ENCODE measurements around the gene BABAM1. TPM values are rescaled to one million over a fixed set of nuclear protein-coding genes. Genes with fewer than 3 reads are reported as not detected.

Gene BABAM1
- polyA plus RNA-seq, 1 experiment = 122 TPM

DNA sequence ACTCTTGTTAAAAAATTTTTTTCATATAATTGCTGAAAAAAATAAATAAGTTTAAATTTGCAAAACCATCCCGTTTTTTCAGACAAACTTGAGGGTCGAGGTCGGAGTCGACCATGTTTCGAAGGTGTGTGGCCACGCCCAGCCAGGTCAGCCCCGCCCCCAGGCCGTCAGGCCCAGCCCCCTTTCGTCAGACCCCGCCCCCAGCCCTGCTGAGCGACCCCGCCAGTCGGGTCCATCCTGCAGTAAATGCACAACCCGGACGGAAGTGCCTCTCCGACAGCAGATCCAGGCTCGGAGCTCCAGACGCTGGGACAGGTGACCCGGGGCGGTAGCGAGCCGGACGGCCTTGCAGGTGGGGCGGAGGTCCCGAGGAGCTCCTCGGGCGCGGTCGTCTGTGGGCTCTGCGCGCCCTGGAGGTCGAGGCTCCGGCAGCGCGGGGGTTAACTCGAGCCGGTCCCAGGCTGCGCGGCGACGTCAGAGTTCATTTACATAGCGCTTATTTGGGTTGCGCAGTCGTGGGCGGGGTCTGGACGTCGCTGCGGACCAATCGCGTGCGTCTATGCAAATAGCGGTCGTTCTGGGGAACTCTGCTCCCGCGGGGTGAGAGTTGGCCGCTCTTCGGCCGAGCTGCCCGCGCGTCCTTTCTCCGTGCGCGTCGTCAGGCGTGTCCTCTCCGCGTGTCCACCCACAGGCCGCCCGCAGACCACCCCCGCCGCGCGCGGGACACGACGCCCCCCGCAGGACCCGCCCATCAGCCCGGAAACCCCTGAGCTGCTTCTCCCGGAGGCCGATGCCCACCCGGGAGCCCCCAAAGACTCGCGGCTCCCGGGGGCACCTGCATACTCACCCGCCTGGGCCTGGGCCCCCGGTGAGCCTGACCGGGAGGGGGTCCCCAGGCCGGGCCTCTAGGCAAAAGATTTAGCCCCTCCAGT is 41.0 kb upstream of the BABAM1 start, which contains the start of gene OCEL1:
Gene OCEL1, plus strand, starts transcription at position 225 of the 932 bp plus-strand sequence. Its CDS starts 22 bp downstream, at position 247.
- Histone ChIP-seq H3K4me3 (ENCODE audit: low read depth, low read length) (peak within 1 kb of the TSS; percentile 86), H3K36me3 (ENCODE audit: control insufficient read depth, insufficient read depth, low read length) (peaks cover 15% of the 10 kb centered on the region), H3K27me3 (ENCODE audit: control insufficient read depth, insufficient read depth, low read length) (no peaks in the 10 kb centered on the region)
- TF ChIP-seq, protein P1, sequence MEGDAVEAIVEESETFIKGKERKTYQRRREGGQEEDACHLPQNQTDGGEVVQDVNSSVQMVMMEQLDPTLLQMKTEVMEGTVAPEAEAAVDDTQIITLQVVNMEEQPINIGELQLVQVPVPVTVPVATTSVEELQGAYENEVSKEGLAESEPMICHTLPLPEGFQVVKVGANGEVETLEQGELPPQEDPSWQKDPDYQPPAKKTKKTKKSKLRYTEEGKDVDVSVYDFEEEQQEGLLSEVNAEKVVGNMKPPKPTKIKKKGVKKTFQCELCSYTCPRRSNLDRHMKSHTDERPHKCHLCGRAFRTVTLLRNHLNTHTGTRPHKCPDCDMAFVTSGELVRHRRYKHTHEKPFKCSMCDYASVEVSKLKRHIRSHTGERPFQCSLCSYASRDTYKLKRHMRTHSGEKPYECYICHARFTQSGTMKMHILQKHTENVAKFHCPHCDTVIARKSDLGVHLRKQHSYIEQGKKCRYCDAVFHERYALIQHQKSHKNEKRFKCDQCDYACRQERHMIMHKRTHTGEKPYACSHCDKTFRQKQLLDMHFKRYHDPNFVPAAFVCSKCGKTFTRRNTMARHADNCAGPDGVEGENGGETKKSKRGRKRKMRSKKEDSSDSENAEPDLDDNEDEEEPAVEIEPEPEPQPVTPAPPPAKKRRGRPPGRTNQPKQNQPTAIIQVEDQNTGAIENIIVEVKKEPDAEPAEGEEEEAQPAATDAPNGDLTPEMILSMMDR (IDR thresholded peaks at IDR 0.05; ENCODE audit: insufficient read depth, low read depth, low read length) = no peak
- POLR2A ChIA-PET = interaction anchor here (1.0 kb wide), 1 partner anchor 16 kb away, joined by 3 read pairs; no protein-coding TSS in a partner anchor
- CTCF ChIA-PET = interaction anchor here (0.9 to 2.3 kb wide), 6 partner anchors 10 to 56 kb away, joined by 3 to 6 read pairs (median 4); partner anchors contain the start of gene USE1
- peak; percentile 86 for DNase-seq (ENCODE audit: low read depth)

DNA sequence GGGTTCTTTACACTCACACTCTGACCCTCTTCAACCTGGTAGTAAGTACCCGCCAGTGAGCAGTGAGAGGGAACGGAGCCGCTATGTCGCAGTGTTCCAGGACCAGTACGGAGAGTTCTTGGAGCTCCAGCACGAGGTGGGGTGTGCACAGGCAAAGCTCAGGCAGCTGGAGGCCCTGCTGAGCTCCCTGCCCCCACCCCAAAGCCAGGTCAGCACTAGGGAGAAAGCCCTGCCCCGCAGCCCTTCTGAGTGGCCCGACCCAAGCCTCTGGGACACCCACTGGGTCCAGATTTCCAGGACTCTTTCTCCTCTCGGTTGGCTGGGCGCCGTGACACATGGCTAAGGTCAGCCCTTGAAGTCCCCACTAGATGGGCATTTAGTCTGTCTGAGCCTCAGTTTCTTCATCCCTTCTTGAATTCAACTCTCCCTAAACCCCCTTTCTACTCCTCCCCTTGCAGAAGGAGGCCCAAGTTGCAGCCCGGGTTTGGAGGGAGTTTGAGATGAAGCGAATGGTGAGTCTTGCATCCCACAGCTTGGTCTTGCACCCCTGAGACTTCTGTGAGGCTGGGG is 39.4 kb upstream of the BABAM1 start:
- no peak for DNase-seq (ENCODE audit: low read depth)
- CTCF ChIA-PET = interaction anchor here (0.6 to 1.4 kb wide), 2 partner anchors 17 to 128 kb away, joined by 3 to 4 read pairs; no protein-coding TSS in a partner anchor
- TF ChIP-seq, protein P1 (IDR thresholded peaks at IDR 0.05; ENCODE audit: insufficient read depth, low read depth, low read length) = no peak
- H3K4me3 ChIP-seq (ENCODE audit: low read depth, low read length) = no peak overlapping the region
- POLR2A ChIA-PET = no interaction called here
- no peaks in the 10 kb centered on the region for H3K27me3 ChIP-seq (ENCODE audit: control insufficient read depth, insufficient read depth, low read length)
- peaks cover 24% of the 10 kb centered on the region for H3K36me3 ChIP-seq (ENCODE audit: control insufficient read depth, insufficient read depth, low read length)

DNA sequence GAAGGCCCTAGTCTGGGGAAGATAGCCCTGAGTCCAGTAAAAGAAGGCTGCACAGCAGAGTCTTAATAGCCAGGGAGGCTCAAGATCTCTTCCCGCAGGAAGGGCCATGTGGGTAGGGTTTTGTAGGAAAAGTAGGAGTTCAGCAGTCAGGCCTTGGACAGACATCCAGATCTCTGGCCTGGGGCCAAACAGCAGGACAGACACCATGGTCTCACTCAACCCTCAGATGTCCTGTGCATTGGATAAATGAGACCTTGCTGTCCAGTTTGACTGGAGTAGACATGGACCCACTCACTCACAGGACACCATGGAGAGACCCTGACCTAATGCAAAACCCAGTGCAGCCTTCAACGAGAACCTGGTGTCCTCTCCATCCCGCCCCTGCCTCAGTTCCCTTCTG is 37.4 kb upstream of the BABAM1 start:
- ChIA-PET POLR2A (interaction anchor here (0.6 kb wide), 1 partner anchor 105 kb away, joined by 18 read pairs; no protein-coding TSS in a partner anchor), CTCF (interaction anchor here (1.5 kb wide), 1 partner anchor 25 kb away, joined by 6 read pairs; no protein-coding TSS in a partner anchor)
- H3K4me3 ChIP-seq (ENCODE audit: low read depth, low read length) = no peak overlapping the region
- no peak for DNase-seq (ENCODE audit: low read depth)
- peaks cover 30% of the 10 kb centered on the region for H3K36me3 ChIP-seq (ENCODE audit: control insufficient read depth, insufficient read depth, low read length)
- H3K27me3 ChIP-seq (ENCODE audit: control insufficient read depth, insufficient read depth, low read length) = no peaks in the 10 kb centered on the region
- TF ChIP-seq, protein P1 (IDR thresholded peaks at IDR 0.05; ENCODE audit: insufficient read depth, low read depth, low read length) = no peak

DNA sequence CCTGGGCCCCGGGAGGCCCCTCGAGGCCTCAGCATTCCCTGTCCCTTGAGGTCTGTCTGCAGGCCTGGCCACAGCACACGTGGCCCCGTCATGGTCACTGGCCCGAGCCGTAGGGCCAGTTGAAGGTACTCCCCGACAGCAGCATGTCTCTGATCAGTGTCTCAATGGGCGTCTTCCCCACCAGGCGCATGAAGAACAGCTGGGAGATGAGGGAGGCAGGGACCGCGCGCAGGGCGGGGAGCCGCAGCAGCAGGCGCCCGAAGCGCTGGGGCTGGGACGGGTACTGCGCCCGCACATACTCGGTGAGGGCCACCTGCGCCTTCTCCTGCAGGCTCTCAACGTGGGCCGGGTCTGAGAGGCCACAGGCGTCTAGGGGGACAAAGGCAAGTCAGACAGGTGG is 35.0 kb upstream of the BABAM1 start:
- CTCF ChIA-PET = interaction anchor here (0.7 kb wide), 1 partner anchor 113 kb away, joined by 3 read pairs; no protein-coding TSS in a partner anchor
- H3K36me3 ChIP-seq (ENCODE audit: control insufficient read depth, insufficient read depth, low read length) = peaks cover 30% of the 10 kb centered on the region
- TF ChIP-seq, protein P1 (IDR thresholded peaks at IDR 0.05; ENCODE audit: insufficient read depth, low read depth, low read length) = no peak
- POLR2A ChIA-PET = no interaction called here
- DNase-seq (ENCODE audit: low read depth) = no peak
- H3K27me3 ChIP-seq (ENCODE audit: control insufficient read depth, insufficient read depth, low read length) = no peaks in the 10 kb centered on the region
- H3K4me3 ChIP-seq (ENCODE audit: low read depth, low read length) = no peak overlapping the region

DNA sequence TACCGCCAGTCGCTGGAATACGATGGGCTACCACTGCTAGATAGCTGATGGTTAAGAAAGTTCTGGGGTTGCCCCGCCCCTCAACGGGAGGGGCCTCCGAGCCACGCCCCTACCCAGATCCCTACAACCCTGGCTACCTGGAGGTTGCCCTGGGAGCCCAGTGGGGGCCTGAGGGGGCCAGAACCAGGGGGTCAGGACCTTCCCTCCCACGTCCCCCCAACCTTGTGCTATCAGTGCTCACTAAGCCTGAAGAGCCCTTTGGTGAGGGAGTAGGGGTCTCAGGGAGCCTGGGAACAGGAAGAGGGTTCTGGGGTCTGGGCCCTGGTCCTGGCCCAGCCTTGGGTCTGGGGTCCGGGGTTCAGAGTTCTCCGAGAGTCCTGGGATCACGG is 32.3 kb upstream of the BABAM1 start:
- TF ChIP-seq, protein P1 (IDR thresholded peaks at IDR 0.05; ENCODE audit: insufficient read depth, low read depth, low read length) = no peak
- Histone ChIP-seq H3K36me3 (ENCODE audit: control insufficient read depth, insufficient read depth, low read length) (peaks cover 28% of the 10 kb centered on the region), H3K4me3 (ENCODE audit: low read depth, low read length) (peak overlapping the region; percentile 48), H3K27me3 (ENCODE audit: control insufficient read depth, insufficient read depth, low read length) (no peaks in the 10 kb centered on the region)
- ChIA-PET CTCF (interaction anchor here (0.6 to 1.7 kb wide), 6 partner anchors 9 to 31 kb away, joined by 3 to 14 read pairs (median 3); no protein-coding TSS in a partner anchor), POLR2A (no interaction called here)
- no peak for DNase-seq (ENCODE audit: low read depth)
